ENCODE measurements around the gene HMGCR. TPM values are rescaled to one million over a fixed set of nuclear protein-coding genes. Genes with fewer than 3 reads are reported as not detected.
A peak's percentile ranks its signal among the peaks of the same experiment; 100 is the strongest.

The HMGCR gene
- total RNA-seq, 1 experiment from 2014 or later: 22.0 TPM

GRCh38 chr5:75348241-75348640 lies 11.2 kb downstream of the HMGCR start:
- no peak overlapping the region for H3K4me3 ChIP-seq (ENCODE audit: low read length)
- BruUV-seq (replicated peaks): no TSS peak
- no peak for DNase-seq
- TF ChIP-seq CTCF (conservative IDR thresholded peaks at IDR 0.05; ENCODE audit: low read depth, low read length) (no peak), EZH2phosphoT487 (IDR thresholded peaks at IDR 0.05; ENCODE audit: borderline replicate concordance, low read length) (no peak), EZH2 (IDR thresholded peaks at IDR 0.05; ENCODE audit: low read length, unreplicated experiment) (no peak)
- H3K4me2 ChIP-seq (ENCODE audit: low read length): no peak overlapping the region
- no peaks in the 10 kb centered on the region for H3K27me3 ChIP-seq (ENCODE audit: low read length)
- H3F3A ChIP-seq (ENCODE audit: low read length, unreplicated experiment): no peaks in the 10 kb centered on the region
- ATAC-seq: no peak
- peaks cover 9% of the 10 kb centered on the region for H3K79me2 ChIP-seq (ENCODE audit: low read length)
- intact Hi-C loops (cut with micrococcal nuclease): no loop called here
- peaks cover 61% of the 10 kb centered on the region for H3K36me3 ChIP-seq (ENCODE audit: low read depth, low read length)
- H3K4me1 ChIP-seq (ENCODE audit: insufficient read depth, low read length): no peaks in the 10 kb centered on the region
- H3K9me3 ChIP-seq (ENCODE audit: low read length): no peaks in the 10 kb centered on the region
- CTCF ChIA-PET: no interaction called here
- H3K27ac ChIP-seq (ENCODE audit: low read length): no peak overlapping the region
- H3K9ac ChIP-seq (ENCODE audit: low read length): no peak overlapping the region
- no peaks in the 10 kb centered on the region for H3K9me2 ChIP-seq (replicated peaks; ENCODE audit: low read length)
- H2AFZ ChIP-seq (ENCODE audit: low read length): no peak overlapping the region
- POLR2A ChIA-PET (ENCODE audit: unreplicated experiment): no interaction called here
- no peaks in the 10 kb centered on the region for H4K20me1 ChIP-seq (ENCODE audit: low read length)

DNA sequence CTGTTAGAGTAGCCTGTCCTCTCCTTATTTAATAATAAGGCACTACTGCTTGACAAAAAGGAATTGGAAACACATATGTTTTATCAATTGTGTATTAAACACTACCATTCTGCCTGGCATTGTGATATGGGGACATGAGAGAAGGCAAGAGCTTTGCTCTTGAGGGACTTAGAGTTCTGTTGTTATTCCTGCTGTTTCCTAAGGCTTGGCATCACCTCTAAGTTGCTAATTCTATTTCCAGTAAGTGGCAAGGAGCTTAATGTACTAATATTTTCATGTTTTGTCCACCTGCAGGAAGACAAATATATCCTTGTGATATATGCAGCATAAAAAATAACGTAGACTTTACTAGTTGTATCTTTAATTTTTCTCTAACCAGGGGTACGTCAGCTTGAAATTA lies 12.6 kb downstream of the HMGCR start:
- TF ChIP-seq EZH2 (IDR thresholded peaks at IDR 0.05; ENCODE audit: low read length, unreplicated experiment) (no peak), CTCF (conservative IDR thresholded peaks at IDR 0.05; ENCODE audit: low read depth, low read length) (no peak), EZH2phosphoT487 (IDR thresholded peaks at IDR 0.05; ENCODE audit: borderline replicate concordance, low read length) (no peak)
- H3F3A ChIP-seq (ENCODE audit: low read length, unreplicated experiment): no peaks in the 10 kb centered on the region
- H3K36me3 ChIP-seq (ENCODE audit: low read depth, low read length): peaks cover 53% of the 10 kb centered on the region
- H3K27me3 ChIP-seq (ENCODE audit: low read length): no peaks in the 10 kb centered on the region
- ChIA-PET CTCF (no interaction called here), POLR2A (ENCODE audit: unreplicated experiment) (no interaction called here)
- no peak overlapping the region for H3K9ac ChIP-seq (ENCODE audit: low read length)
- H3K79me2 ChIP-seq (ENCODE audit: low read length): no peaks in the 10 kb centered on the region
- H3K9me3 ChIP-seq (ENCODE audit: low read length): no peaks in the 10 kb centered on the region
- BruUV-seq (replicated peaks): no TSS peak
- H4K20me1 ChIP-seq (ENCODE audit: low read length): no peaks in the 10 kb centered on the region
- H3K4me3 ChIP-seq (ENCODE audit: low read length): no peak overlapping the region
- H3K4me2 ChIP-seq (ENCODE audit: low read length): no peak overlapping the region
- intact Hi-C loops (cut with micrococcal nuclease): no loop called here
- no peak for DNase-seq
- H3K9me2 ChIP-seq (replicated peaks; ENCODE audit: low read length): no peaks in the 10 kb centered on the region
- no peak overlapping the region for H3K27ac ChIP-seq (ENCODE audit: low read length)
- H2AFZ ChIP-seq (ENCODE audit: low read length): no peak overlapping the region
- H3K4me1 ChIP-seq (ENCODE audit: insufficient read depth, low read length): no peaks in the 10 kb centered on the region
- ATAC-seq: no peak

DNA sequence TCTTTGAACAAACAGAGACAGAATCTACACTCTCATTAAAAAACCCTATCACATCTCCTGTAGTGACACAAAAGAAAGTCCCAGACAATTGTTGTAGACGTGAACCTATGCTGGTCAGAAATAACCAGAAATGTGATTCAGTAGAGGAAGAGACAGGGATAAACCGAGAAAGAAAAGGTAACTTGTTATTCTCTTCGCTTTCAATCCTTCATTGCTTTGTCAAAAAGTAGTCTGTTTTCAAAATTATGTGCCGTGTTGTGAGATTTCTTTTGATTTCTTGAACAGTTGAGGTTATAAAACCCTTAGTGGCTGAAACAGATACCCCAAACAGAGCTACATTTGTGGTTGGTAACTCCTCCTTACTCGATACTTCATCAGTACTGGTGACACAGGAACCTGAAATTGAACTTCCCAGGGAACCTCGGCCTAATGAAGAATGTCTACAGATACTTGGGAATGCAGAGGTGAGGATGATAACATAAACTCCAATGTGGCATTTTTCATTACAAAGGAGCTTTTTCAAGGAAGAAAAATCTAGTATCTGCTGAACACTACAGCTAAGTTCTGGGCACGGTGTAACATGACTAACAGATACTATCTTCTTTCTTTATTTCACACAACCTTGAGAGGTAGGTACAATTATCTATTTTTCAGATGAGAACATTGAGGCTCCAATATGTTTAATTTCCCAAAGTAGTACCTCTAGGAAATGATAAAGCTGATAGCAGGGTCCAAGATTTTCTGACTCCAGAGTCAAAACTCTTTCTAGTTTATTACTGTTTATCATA lies 14.3 kb downstream of the HMGCR start:
- no peaks in the 10 kb centered on the region for H4K20me1 ChIP-seq (ENCODE audit: low read length)
- no peak overlapping the region for H3K27ac ChIP-seq (ENCODE audit: low read length)
- no peaks in the 10 kb centered on the region for H3K79me2 ChIP-seq (ENCODE audit: low read length)
- TSS peak; percentile 27 for BruUV-seq (replicated peaks)
- no peaks in the 10 kb centered on the region for H3K9me2 ChIP-seq (replicated peaks; ENCODE audit: low read length)
- no peak overlapping the region for H3K4me3 ChIP-seq (ENCODE audit: low read length)
- H3K9me3 ChIP-seq (ENCODE audit: low read length): no peaks in the 10 kb centered on the region
- no peak for TF ChIP-seq EZH2phosphoT487 (IDR thresholded peaks at IDR 0.05; ENCODE audit: borderline replicate concordance, low read length)
- no peak for TF ChIP-seq EZH2 (IDR thresholded peaks at IDR 0.05; ENCODE audit: low read length, unreplicated experiment)
- no peak for TF ChIP-seq CTCF (conservative IDR thresholded peaks at IDR 0.05; ENCODE audit: low read depth, low read length)
- ChIA-PET CTCF (no interaction called here), POLR2A (ENCODE audit: unreplicated experiment) (no interaction called here)
- intact Hi-C loops (cut with micrococcal nuclease): no loop called here
- no peaks in the 10 kb centered on the region for H3K4me1 ChIP-seq (ENCODE audit: insufficient read depth, low read length)
- no peak overlapping the region for H2AFZ ChIP-seq (ENCODE audit: low read length)
- H3F3A ChIP-seq (ENCODE audit: low read length, unreplicated experiment): no peaks in the 10 kb centered on the region
- H3K27me3 ChIP-seq (ENCODE audit: low read length): no peaks in the 10 kb centered on the region
- no peak overlapping the region for H3K4me2 ChIP-seq (ENCODE audit: low read length)
- H3K36me3 ChIP-seq (ENCODE audit: low read depth, low read length): peaks cover 44% of the 10 kb centered on the region
- DNase-seq (no peak), ATAC-seq (no peak)
- H3K9ac ChIP-seq (ENCODE audit: low read length): no peak overlapping the region

Data from PC-3 (cell line).